Measurements from ENCODE around the gene AEN.
A peak's percentile ranks its signal among the peaks of the same experiment; 100 is the strongest.

Gene AEN

GRCh38 chr15:88606070-88606794, 14.9 kb upstream of the AEN start:
- no peak for ATAC-seq (replicated peaks)
- Mint-ChIP-seq H3K4me3 (no peak overlapping the region), H3K27ac (no peak overlapping the region), H3K4me1 (peaks cover 16 to 43% of the 10 kb centered on the region in 2 donors), H3K27me3 (peaks cover 62 to 74% of the 10 kb centered on the region in 2 donors), H3K36me3 (no peaks in the 10 kb centered on the region), H3K9me3 (no peaks in the 10 kb centered on the region)
- DNase-seq = no peak

GRCh38 chr15:88607951-88608350, 13.2 kb upstream of the AEN start:
- DNase-seq (no peak), ATAC-seq (replicated peaks) (no peak)
- Mint-ChIP-seq H3K4me3 (no peak overlapping the region), H3K4me1 (peaks cover 16 to 43% of the 10 kb centered on the region in 2 donors), H3K36me3 (no peaks in the 10 kb centered on the region), H3K9me3 (no peaks in the 10 kb centered on the region), H3K27ac (no peak overlapping the region), H3K27me3 (peaks cover 76 to 90% of the 10 kb centered on the region in 2 donors)

- peaks cover 0 to 3% of the 10 kb centered on the region in 2 donors for H3K36me3 Mint-ChIP-seq
- ATAC-seq (replicated peaks) (no peak), DNase-seq (no peak)
- H3K27me3 Mint-ChIP-seq = peaks cover 77 to 94% of the 10 kb centered on the region in 2 donors
- H3K9me3 Mint-ChIP-seq = no peaks in the 10 kb centered on the region
- H3K27ac Mint-ChIP-seq = no peak overlapping the region
- H3K4me1 Mint-ChIP-seq = peaks cover 16 to 43% of the 10 kb centered on the region in 2 donors
- no peak overlapping the region for H3K4me3 Mint-ChIP-seq
Measured at GRCh38 chr15:88608607-88609181, 12.4 kb upstream of the AEN start.

- DNase-seq = no peak
- Mint-ChIP-seq H3K4me3 (no peak overlapping the region), H3K27me3 (peaks cover 69 to 94% of the 10 kb centered on the region in 2 donors), H3K9me3 (no peaks in the 10 kb centered on the region), H3K4me1 (peaks cover 14 to 35% of the 10 kb centered on the region in 2 donors), H3K27ac (no peak overlapping the region), H3K36me3 (peaks cover 0 to 3% of the 10 kb centered on the region in 2 donors)
- ATAC-seq (replicated peaks) = no peak
Measured at GRCh38 chr15:88609344-88610090, 11.6 kb upstream of the AEN start.

GRCh38 chr15:88610701-88611231, 10.4 kb upstream of the AEN start:
- peak; percentile 42 to 58 for ATAC-seq (replicated peaks)
- Mint-ChIP-seq H3K9me3 (no peaks in the 10 kb centered on the region), H3K27ac (no peak overlapping the region), H3K4me1 (peaks cover 11 to 22% of the 10 kb centered on the region in 2 donors), H3K36me3 (peaks cover 3% of the 10 kb centered on the region in 2 donors), H3K4me3 (no peak overlapping the region), H3K27me3 (peaks cover 61 to 90% of the 10 kb centered on the region in 2 donors)
- DNase-seq = no peak

- Mint-ChIP-seq H3K4me1 (peaks cover 8 to 16% of the 10 kb centered on the region in 2 donors), H3K9me3 (no peaks in the 10 kb centered on the region), H3K36me3 (peaks cover 3% of the 10 kb centered on the region in 2 donors), H3K27me3 (peaks cover 54 to 81% of the 10 kb centered on the region in 2 donors), H3K4me3 (no peak overlapping the region), H3K27ac (no peak overlapping the region)
- no peak for ATAC-seq (replicated peaks)
- no peak for DNase-seq
Measured at GRCh38 chr15:88612186-88612796, 8.8 kb upstream of the AEN start.

- ATAC-seq (replicated peaks) (no peak), DNase-seq (no peak)
- Mint-ChIP-seq H3K9me3 (no peaks in the 10 kb centered on the region), H3K4me1 (peaks cover 8 to 16% of the 10 kb centered on the region in 2 donors), H3K27me3 (peaks cover 50 to 82% of the 10 kb centered on the region in 2 donors), H3K4me3 (no peak overlapping the region), H3K36me3 (peaks cover 3% of the 10 kb centered on the region in 2 donors), H3K27ac (no peak overlapping the region)
Measured at GRCh38 chr15:88613074-88613944, 7.8 kb upstream of the AEN start.

GRCh38 chr15:88615303-88616107, 5.6 kb upstream of the AEN start:
- Mint-ChIP-seq H3K9me3 (no peaks in the 10 kb centered on the region), H3K27ac (peak overlapping the region; percentile 86), H3K4me3 (no peak overlapping the region), H3K36me3 (peaks cover 3% of the 10 kb centered on the region in 2 donors), H3K27me3 (peaks cover 37 to 70% of the 10 kb centered on the region in 2 donors), H3K4me1 (peaks cover 6 to 8% of the 10 kb centered on the region in 2 donors)
- DNase-seq (no peak), ATAC-seq (replicated peaks) (peak; percentile 31 to 79)

- no peak for DNase-seq
- H3K4me3 Mint-ChIP-seq = no peak overlapping the region
- H3K36me3 Mint-ChIP-seq = peaks cover 4 to 5% of the 10 kb centered on the region in 2 donors
- ATAC-seq (replicated peaks) = no peak
- H3K27me3 Mint-ChIP-seq = peaks cover 32 to 63% of the 10 kb centered on the region in 2 donors
- H3K4me1 Mint-ChIP-seq = peaks cover 0 to 7% of the 10 kb centered on the region in 2 donors
- peak overlapping the region; percentile 86 for H3K27ac Mint-ChIP-seq
- H3K9me3 Mint-ChIP-seq = no peaks in the 10 kb centered on the region
Measured at GRCh38 chr15:88616240-88616639, 4.9 kb upstream of the AEN start.

GRCh38 chr15:88617031-88617722, 4.0 kb upstream of the AEN start:
- no peak overlapping the region for H3K4me3 Mint-ChIP-seq

GRCh38 chr15:88617790-88618189, 3.4 kb upstream of the AEN start:
- no peak for DNase-seq
- Mint-ChIP-seq H3K4me1 (peaks cover 10 to 14% of the 10 kb centered on the region in 2 donors), H3K27ac (no peak overlapping the region), H3K9me3 (no peaks in the 10 kb centered on the region), H3K36me3 (peaks cover 17% of the 10 kb centered on the region in 2 donors), H3K27me3 (peaks cover 20 to 48% of the 10 kb centered on the region in 2 donors), H3K4me3 (no peak overlapping the region)
- no peak for ATAC-seq (replicated peaks)

More at GRCh38 chr15:88617031-88617722, 4.0 kb upstream of the AEN start:
- no peaks in the 10 kb centered on the region for H3K9me3 Mint-ChIP-seq
- peaks cover 11 to 15% of the 10 kb centered on the region in 2 donors for H3K36me3 Mint-ChIP-seq
- DNase-seq = no peak
- peaks cover 4 to 8% of the 10 kb centered on the region in 2 donors for H3K4me1 Mint-ChIP-seq
- H3K27ac Mint-ChIP-seq = no peak overlapping the region
- no peak for ATAC-seq (replicated peaks)
- peaks cover 24 to 53% of the 10 kb centered on the region in 2 donors for H3K27me3 Mint-ChIP-seq

- peaks cover 15 to 19% of the 10 kb centered on the region in 2 donors for H3K36me3 Mint-ChIP-seq
- H3K4me1 Mint-ChIP-seq = peaks cover 19 to 22% of the 10 kb centered on the region in 2 donors
- ATAC-seq (replicated peaks) (no peak), DNase-seq (no peak)
- no peak overlapping the region for H3K4me3 Mint-ChIP-seq
- peaks cover 14 to 39% of the 10 kb centered on the region in 2 donors for H3K27me3 Mint-ChIP-seq
- no peak overlapping the region for H3K27ac Mint-ChIP-seq
- no peaks in the 10 kb centered on the region for H3K9me3 Mint-ChIP-seq
Measured at GRCh38 chr15:88618686-88619085, 2.5 kb upstream of the AEN start.
